Measurements from ENCODE around the gene ATXN1.
"Not testable (repeated sequence)": the region's sequence is repeated elsewhere in the genome, so short reads cannot be mapped to it uniquely, and the experiment has no call there.

ATXN1 gene

GRCh38 chr6:16402581-16402900 is 358.7 kb downstream of the ATXN1 start:
- FAIRE-seq = no peak

GRCh38 chr6:16400248-16400760 is 361.0 kb downstream of the ATXN1 start:
- FAIRE-seq = no peak

DNA sequence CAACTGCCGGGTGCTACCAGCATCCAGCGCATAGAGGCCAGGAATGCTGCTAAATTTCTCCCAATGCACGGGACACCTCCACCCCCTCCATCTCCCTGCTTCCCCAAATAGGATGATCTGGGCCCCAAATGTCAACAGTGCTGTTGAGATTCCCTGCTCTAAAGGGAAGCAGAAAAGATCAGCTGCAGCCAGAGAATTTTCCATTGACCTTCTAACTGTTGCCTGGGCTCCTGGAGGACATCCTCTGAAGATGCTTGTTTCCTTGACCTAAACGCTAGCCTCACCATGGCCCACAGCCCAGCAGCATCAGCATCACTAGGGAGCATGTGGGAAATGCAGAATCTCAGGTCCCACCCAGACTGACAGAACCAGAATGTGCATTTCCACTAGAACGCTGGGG is 361.6 kb downstream of the ATXN1 start:
- FAIRE-seq = no peak

DNA sequence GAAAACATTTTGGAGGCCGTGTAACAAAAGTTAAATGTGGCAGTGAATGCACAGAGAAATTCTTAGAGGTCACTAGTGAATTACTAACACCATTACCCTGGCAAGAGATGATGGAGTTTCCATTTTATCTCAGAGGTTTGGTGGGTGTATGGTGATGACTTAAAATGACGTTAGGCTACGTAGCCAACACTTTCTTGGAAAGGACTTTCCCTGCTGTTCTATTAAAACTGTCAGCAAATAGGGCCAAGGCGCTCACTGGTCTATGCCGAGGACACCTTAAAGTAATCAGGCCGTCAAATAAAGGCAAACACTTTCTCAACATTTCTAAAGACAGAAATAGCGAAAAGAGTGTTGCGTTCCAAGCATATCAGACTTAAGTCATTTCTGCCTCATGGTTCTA is 362.1 kb downstream of the ATXN1 start:
- FAIRE-seq = no peak

- FAIRE-seq = no peak
These were observed 362.7 kb downstream of the ATXN1 start for GRCh38 chr6:16398587-16398986.

- no peak for FAIRE-seq
These were observed 363.6 kb downstream of the ATXN1 start for GRCh38 chr6:16397623-16398022.

DNA sequence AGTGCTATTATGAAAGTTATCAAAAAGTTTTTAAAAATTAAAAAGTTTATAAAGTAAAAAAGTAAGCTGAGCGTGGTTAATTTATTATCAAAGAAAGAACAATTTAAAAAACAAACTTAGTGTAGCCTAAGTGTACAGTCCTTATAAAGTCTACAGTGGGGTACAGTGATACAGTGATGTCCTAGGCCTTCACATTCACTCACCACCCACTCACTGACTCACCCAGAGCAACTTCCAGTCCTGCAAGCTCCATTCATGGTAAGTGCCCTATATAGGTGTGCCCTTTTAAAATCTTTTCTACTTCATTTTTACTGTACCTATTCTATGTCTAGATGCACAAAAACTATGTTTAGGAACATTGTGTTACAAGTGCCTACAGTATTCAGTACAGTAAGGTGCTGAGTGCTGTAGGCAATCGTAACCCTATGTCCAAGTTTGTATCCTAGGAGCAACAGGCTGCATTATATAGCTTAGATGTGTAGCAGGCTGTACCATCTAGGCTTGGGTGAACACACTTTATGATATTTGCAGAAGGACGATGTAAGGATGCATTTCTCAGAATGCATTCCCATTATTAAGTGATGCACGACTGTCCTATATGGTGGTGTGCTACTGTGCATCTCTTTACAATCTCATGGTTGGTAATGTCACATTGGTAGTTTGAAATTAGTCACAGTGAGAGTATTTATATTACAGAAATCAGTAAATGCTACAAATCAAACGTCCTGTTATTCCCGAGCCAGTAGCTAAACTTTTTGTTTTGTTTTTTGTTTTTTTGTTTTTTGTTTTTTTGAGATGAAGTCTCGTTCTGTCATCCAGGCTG is 364.6 kb downstream of the ATXN1 start:
- FAIRE-seq = no peak

GRCh38 chr6:16394632-16395031 is 366.6 kb downstream of the ATXN1 start:
- FAIRE-seq = no peak

DNA sequence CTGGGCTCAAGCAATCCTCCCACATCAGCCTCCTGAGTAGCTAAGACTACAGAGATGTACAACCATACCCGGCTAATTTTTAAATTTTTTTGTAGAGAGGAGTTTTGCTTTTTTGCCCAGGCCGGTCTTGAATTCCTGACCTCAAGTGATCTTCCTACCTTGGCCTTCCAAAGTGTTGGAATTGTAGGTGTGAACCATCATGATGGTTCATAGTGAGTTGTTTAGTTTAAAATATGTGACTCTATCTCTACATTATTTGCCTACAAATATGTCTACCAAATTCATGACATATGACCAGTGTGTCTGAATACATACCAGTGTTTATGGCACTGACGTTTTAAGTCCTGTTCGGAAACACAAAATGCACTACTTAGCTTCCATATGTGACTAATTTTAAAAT is 367.9 kb downstream of the ATXN1 start:
- no peak for FAIRE-seq

DNA sequence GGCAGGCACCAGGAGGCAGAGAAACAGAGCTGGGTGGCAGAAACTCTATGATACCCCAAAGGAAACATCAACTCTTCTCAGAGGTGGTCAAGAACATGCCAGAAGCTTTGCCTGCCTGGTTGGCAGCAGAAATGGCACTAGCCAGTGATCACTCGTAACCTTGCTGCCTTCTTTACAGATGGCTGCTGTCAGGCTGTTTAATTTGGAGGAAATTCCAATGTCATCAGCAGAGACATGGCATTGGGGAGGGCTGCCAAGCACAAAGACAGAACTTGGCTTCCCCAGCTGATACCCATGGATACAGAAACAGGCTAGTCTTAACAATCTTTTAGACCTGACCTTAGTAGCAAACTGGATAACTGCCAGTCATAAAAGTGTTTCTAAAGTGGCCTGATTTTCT is 369.2 kb downstream of the ATXN1 start:
- no peak for FAIRE-seq

- FAIRE-seq = no peak
These were observed 369.8 kb downstream of the ATXN1 start for GRCh38 chr6:16391451-16391912.

DNA sequence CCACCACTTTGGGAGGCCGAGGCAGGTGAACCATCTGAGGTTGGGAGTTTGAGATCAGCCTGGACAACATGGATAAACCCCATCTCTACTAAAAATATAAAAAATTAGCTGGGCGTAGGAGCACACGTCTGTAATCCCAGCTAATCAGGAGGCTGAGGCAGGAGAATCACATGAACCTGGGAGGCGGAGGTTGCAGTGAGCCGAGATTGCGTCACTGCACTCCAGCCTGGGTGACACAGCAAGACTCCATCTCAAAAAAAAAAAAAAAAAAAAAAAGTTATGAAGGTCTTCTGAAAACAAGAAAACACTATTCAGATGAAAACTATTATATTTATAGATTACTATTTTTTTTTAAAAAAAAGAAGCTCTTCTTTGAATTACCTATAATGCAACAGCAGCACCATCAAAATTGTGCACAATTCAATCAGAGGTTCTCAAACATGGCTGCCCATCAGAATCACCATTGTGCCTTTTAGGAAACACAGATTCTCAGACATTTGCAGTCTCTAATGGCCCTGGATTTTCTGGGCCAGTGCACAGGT is 370.3 kb downstream of the ATXN1 start:
- FAIRE-seq = not testable (repeated sequence)

GRCh38 chr6:16389642-16390041 is 371.6 kb downstream of the ATXN1 start:
- no peak for FAIRE-seq

DNA sequence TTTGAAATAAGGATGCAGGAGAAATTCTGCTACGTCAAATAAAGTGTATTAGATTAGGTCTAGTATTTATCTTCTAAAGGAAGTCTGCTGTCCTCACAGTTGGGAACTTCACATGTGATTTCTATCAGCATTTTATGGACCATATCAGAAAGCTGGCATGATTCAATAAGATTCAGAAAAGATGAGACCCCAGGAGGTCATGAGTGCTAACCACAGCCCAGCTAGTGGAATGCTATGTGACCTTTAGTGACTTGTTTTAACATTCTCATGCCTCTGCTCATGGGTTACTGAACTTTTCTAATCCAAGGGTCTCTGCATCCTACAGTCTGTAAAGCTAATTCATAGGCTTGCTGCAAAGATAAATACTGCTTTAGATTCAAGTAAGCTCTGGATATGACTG is 372.8 kb downstream of the ATXN1 start:
- FAIRE-seq = no peak

DNA sequence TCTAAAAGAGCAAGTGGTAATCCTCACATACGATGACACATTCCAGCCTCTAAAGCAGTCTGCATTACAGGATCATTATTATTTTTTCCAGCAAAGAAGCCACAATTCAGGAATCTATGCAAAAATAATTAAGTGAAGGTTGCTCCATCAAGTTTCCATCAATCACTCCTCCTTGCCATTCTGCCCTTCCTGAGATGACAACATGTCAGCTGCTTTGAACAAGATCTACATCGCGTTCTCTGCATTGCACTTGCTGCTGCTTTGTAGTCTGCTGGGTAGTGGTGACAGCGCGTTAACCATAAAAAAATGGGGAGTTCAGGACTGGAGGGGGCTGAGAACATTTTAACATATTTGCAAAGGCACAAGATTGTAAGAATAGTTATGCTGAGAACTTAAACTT is 375.2 kb downstream of the ATXN1 start:
- no peak for FAIRE-seq

- no peak for FAIRE-seq
These were observed 377.6 kb downstream of the ATXN1 start for GRCh38 chr6:16383607-16384206.

GRCh38 chr6:16381968-16382367 is 379.3 kb downstream of the ATXN1 start:
- not testable (repeated sequence) for FAIRE-seq

GRCh38 chr6:16380220-16380809 is 380.9 kb downstream of the ATXN1 start:
- no peak for FAIRE-seq

GRCh38 chr6:16378360-16378759 is 382.9 kb downstream of the ATXN1 start:
- FAIRE-seq = not testable (repeated sequence)

DNA sequence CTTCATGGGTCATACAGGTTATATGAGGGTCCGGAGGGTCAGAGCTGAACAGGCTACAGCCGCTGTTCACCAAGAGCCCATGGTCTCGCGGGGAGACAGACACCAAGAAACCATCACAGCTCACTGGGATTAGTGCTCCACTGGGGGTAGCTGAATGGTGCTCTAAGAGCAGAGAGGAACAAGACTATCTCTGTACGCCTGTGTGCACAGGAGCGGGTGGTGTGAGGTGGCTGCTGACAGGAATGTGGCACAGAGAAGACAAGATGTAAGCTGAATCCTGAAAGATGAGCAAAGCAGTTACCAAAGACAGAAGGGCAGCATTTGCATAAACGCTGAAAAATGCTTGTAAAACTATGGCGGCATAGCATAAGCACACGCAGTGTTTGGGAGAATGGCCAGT is 383.8 kb downstream of the ATXN1 start:
- no peak for FAIRE-seq

DNA sequence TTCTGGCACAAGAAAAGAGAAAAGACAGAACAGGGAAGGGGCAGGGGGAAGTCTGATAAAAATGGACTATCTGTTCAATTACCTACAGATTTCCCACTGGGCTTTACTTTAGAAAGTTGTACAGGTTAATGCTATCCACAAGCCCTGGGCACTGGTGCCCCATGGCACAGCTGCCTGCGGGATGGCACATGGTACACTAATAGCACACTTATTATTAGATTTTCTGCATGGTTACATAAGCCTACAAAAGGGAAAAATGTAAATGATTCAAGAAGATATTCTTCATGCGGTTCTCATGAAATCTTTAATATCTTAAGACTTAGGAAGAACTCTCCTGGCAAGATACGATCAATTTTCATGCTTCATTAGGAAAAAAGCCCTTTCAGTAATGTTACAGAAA is 385.4 kb downstream of the ATXN1 start:
- no peak for FAIRE-seq

DNA sequence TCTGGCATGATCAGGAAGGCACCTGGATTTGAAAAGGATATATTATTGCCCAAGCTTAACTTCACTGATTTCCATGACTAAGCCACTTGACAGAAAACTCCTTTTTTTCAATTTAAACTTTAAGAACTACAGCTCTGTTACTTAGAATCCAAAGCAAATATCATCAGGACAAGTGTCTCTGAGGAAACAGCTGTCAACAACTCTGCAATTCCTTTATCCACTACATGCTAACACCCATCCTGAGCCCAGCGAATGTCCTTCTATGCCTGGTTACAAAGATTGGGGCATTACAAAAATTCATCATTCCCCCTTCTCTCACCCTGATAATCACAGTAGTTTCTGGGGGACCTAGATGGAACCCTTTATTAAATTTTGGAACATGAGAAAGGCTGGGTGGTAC is 386.1 kb downstream of the ATXN1 start:
- no peak for FAIRE-seq

DNA sequence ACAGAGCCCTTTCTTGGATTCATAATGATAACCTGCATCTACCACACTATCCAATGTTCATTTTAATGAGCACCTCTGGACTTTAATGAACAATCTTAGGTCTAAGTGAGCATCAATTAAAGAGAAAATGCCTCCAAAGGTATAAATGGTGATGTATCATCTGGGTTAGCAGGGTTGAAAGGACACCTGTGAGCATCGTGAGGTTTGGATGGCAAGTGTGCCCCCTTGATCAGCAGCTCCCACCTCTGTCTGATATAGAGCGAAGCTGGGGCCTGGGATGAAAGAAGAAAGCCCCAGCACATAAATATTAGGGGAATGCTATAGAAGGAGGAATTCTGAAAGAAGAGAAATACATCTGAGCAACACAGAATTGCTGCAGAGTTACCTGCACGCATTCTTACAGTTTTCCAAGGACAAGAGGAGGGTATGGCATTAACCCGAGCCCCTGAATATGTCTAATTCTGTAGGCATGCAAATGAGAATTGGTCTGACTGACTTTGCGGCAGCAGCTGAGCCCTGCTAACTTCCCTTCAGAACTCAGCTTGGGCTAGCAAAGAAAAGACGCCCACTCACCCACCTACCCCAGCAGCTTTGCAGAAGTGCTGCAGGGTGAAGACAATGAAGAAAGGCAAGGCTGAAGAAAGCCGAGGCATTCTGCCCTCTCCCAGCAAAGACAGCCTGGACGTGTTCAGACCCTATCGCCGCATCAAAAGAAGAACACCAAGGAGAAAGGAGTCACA is 386.6 kb downstream of the ATXN1 start:
- no peak for FAIRE-seq

Data from colon (tissue), 2 donors.